AG04449 (cell line): Measurements from ENCODE around the gene SYNGR2.

Source experiments
- CTCF ChIA-PET: fragments of 350-600 bp; formaldehyde crosslinking; extraction: SDS; loops from one replicate; lab custom pipeline; 2021; ENCODE audit warnings: antibody characterized with exemption; lab: Yijun Ruan, JAX
- POLR2A ChIA-PET: fragments of 400-600, 350-600 bp; formaldehyde crosslinking; extraction: SDS; loops from one replicate; lab custom pipeline; 2020; ENCODE audit warnings: antibody characterized with exemption, inconsistent platforms; lab: Yijun Ruan, JAX
- DNase-seq: peaks from one replicate; pipeline ENCODE4 v3.0.0-alpha.2; 2010; ENCODE audit warnings: low read depth, low spot score
- H3K4me3 ChIP-seq: 2 replicates; pipeline ENCODE4 v1.5.1; 2011; ENCODE audit warnings: low read depth, mild to moderate bottlenecking, control low read depth, low read length
- CTCF ChIP-seq: IDR thresholded peaks from one replicate; pipeline ENCODE4 v1.5.1; 2011; ENCODE audit warnings: mild to moderate bottlenecking, moderate library complexity, low read length, control low read depth, inconsistent platforms; ENCODE audit not compliant: insufficient read depth; ENCODE audit errors: missing control alignments

Gene SYNGR2

DNA sequence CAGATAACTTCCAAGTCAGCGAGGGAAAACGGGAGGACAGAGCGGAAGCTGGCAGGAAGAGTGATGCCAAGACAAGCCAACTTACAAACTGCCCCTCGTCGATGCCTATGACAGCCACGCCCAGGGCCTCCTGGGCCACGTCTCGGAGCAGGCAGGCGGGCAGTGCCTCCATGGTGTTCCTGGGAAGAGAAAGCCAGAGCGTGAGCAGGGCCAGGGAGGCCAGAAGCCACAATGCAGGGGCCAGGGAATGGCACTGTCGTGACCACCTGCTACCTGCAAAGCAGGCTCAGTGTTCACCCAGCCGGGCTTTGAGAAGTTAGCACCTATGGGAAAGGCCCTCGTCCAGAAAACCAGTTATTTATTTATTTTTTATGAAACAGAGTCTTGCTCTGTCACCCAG lies 14.1 kb downstream of the SYNGR2 start:
- no peak for TF ChIP-seq CTCF

GRCh38 chr17:78183916-78184315 lies 15.5 kb downstream of the SYNGR2 start:
- ChIA-PET POLR2A (no interaction called here), CTCF (interaction anchor here (1.7 to 7.3 kb wide), 4 partner anchors 10 to 165 kb away, joined by 4 to 119 read pairs (median 8); no protein-coding TSS in a partner anchor)
- TF ChIP-seq CTCF = no peak
- no peak overlapping the region for H3K4me3 ChIP-seq
- no peak for DNase-seq

More for the DNA sequence above, 14.1 kb downstream of the SYNGR2 start:
- ChIA-PET POLR2A (no interaction called here), CTCF (interaction anchor here (0.6 to 7.3 kb wide), 2 partner anchors 8 to 46 kb away, joined by 3 to 119 read pairs; no protein-coding TSS in a partner anchor)
- no peak overlapping the region for H3K4me3 ChIP-seq
- no peak for DNase-seq

DNA sequence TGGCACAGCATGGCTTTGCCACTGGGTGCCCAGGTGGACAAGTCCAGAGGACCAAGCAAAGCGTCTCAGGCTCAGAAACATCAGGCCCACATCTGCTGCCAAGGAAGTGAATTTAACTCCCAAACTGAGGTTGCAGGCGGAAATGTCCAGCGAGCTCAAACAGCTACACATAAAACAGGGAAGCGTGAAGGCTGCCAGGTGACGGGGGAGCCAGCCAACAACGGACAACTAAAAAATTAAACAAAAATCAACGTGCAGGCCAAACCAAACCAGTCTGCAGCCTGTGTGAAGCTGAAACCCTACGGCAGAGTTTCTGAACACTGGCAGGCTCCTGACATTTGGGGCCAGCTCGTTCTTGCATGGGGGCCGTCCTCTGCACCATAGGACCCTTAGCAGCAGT lies 16.0 kb downstream of the SYNGR2 start:
- no peak overlapping the region for H3K4me3 ChIP-seq
- DNase-seq = no peak

DNA sequence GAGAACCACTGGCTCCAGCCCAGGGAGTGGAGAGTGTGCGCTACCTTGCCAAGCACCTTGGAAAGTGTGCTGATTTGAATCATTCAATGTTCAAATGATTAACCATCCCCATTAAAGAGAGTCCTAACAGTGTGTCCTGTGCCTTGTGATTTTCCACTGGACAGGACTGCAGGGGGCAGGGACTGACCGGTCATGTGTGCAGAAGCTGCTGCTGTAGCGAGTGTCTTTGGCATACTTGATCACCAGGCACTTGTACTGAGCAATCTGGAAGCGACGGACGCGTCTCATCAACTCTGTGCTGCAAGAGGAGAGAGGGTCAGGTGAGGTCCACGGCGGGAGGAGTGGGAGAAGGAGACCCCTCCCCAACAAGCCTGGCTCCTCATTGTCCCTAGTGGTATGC lies 16.5 kb downstream of the SYNGR2 start:
- ChIA-PET POLR2A (no interaction called here), CTCF (interaction anchor here (1.7 to 7.3 kb wide), 6 partner anchors 11 to 166 kb away, joined by 4 to 119 read pairs (median 12); no protein-coding TSS in a partner anchor)
- no peak for TF ChIP-seq CTCF
- H3K4me3 ChIP-seq = no peak overlapping the region
- DNase-seq = no peak

More for the DNA sequence above, 16.0 kb downstream of the SYNGR2 start:
- no peak for TF ChIP-seq CTCF
- ChIA-PET CTCF (interaction anchor here (1.7 to 7.3 kb wide), 4 partner anchors 10 to 165 kb away, joined by 4 to 119 read pairs (median 8); no protein-coding TSS in a partner anchor), POLR2A (no interaction called here)

DNA sequence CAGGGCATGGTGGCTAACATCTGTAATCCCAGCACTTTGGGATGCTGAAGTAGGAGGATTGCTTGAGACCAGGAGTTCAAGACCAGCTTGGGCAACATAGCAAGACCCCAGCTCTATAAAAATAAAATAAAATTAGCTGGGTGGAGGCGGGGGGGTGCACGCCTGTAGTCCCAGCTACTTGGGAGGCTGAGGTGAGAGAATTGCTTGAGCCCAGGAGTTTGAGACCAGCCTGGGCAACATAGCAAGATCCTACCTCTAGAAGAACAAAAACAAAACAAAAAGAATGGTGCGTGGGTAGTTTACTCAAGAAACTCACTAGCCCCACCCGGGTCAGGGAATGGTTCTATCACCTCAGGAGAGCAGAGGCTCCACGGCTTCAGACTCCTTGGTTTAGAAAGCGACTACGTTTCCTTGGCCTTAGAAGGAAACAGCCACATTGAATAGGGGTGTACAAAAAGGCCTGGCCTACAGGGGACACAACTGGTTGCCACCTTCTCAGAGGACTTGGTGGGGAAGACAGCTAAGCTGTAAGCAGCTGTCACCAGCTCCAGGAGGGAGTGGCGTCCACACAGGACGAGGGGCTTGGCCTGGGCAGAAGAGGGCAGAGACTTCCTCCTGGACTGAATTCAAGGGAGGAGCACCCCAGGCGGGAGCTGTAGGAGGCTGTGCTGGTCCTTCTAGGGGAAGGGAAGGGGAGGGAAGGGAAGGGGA lies 17.8 kb downstream of the SYNGR2 start:
- no peak for TF ChIP-seq CTCF
- no peak for DNase-seq
- peak overlapping the region; percentile 87 for H3K4me3 ChIP-seq
- POLR2A ChIA-PET = interaction anchor here (1.0 to 1.1 kb wide), 2 partner anchors 19 to 24 kb away, joined by 3 to 4 read pairs; no protein-coding TSS in a partner anchor
- CTCF ChIA-PET = interaction anchor here (0.6 to 7.3 kb wide), 29 partner anchors 11 to 1413 kb away, joined by 3 to 119 read pairs (median 4); no protein-coding TSS in a partner anchor
